ENCODE data around the gene TMEM178A. TPM values are rescaled to one million over a fixed set of nuclear protein-coding genes. Genes with fewer than 3 reads are reported as not detected.

TMEM178A gene
- total and polyA plus RNA-seq, 2 experiments from 2014 or later = 0.32 TPM; not detected in 1

DNA sequence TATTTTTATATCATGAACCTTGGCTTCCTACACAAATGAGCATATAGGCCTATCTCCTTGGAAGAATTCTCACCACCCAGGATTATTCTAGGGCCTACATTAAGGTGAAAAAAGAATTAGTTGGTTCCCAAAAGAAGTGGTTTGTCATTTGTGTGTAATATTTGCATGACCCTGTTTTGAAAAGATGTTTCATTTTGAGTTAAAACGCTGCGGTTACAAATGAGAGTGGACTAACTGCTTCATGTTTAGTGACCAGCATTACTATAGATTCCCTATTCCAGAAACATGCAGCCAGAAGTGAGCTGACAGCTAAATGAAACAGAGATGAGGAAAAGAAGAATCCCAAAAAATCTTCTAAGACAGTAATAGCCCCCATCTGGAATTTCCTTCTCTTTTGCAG, 44.1 kb upstream of the TMEM178A start:
- DNase-seq = no peak
- Histone ChIP-seq H3K4me2 (ENCODE audit: unreplicated experiment) (no peak overlapping the region), H3K4me3 (no peak overlapping the region), H3F3A (ENCODE audit: insufficient read depth) (no peaks in the 10 kb centered on the region), H3K9ac (no peak overlapping the region), H2AFZ (no peak overlapping the region), H3K4me1 (ENCODE audit: insufficient read depth) (0 out of 2 replicates have a peak, but pooled peaks cover 4% of the 10 kb centered on the region), H3K9me2 (ENCODE audit: insufficient read depth) (no peaks in the 10 kb centered on the region), H3K9me3 (ENCODE audit: low read depth) (no peaks in the 10 kb centered on the region), H3K27me3 (replicated peaks; ENCODE audit: insufficient read depth) (peaks cover 6% of the 10 kb centered on the region; the same call in 1 of the 2 replicates), H3K79me2 (ENCODE audit: insufficient read depth) (no peaks in the 10 kb centered on the region), H4K20me1 (ENCODE audit: insufficient read depth) (no peaks in the 10 kb centered on the region), H3K36me3 (ENCODE audit: low read depth) (no peaks in the 10 kb centered on the region), H3K27ac (no peak overlapping the region)
- in situ Hi-C loops (cut with MboI) = no loop called here
- TF ChIP-seq EZH2 (IDR thresholded peaks at IDR 0.05; ENCODE audit: insufficient read depth, poor library complexity, severe bottlenecking) (no peak), EZH2phosphoT487 (IDR thresholded peaks at IDR 0.05; ENCODE audit: insufficient read depth, low read depth) (no peak)
- WGBS, 2 experiments (ENCODE audit: low coverage in 1 of 2, low lambda C conversion rate in 2 of 2, missing lambda C conversion rate in 2 of 2) = 84 to 89% methylated on average over 2 of the region's 2 CpGs

DNA sequence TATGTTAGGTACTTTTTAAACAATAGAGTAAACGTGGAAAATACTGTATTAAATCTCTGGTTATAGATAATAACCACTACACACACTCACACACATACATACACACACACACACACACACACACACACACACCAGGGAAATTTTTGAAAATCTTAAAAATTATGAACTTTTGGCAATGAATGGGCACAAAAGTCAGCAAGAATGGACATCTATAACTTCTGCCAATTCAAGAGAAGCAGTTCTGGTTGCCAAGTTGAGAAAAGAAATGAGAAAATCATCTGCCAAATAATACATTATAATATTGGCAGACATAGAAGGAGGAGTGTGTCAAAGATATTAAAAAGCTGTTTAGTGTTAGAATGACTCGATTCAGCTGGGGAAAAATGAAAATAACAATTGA, 42.9 kb upstream of the TMEM178A start:
- Histone ChIP-seq H3K4me2 (ENCODE audit: unreplicated experiment) (no peak overlapping the region), H3K79me2 (ENCODE audit: insufficient read depth) (no peaks in the 10 kb centered on the region), H3F3A (ENCODE audit: insufficient read depth) (no peaks in the 10 kb centered on the region), H3K9me2 (ENCODE audit: insufficient read depth) (no peaks in the 10 kb centered on the region), H3K9me3 (ENCODE audit: low read depth) (no peaks in the 10 kb centered on the region), H3K4me1 (ENCODE audit: insufficient read depth) (0 out of 2 replicates have a peak, but pooled peaks cover 4% of the 10 kb centered on the region), H3K36me3 (ENCODE audit: low read depth) (no peaks in the 10 kb centered on the region), H3K9ac (no peak overlapping the region), H3K4me3 (no peak overlapping the region), H3K27ac (no peak overlapping the region), H3K27me3 (replicated peaks; ENCODE audit: insufficient read depth) (no peaks in the 10 kb centered on the region; the same call in 1 of the 2 replicates), H2AFZ (no peak overlapping the region), H4K20me1 (ENCODE audit: insufficient read depth) (no peaks in the 10 kb centered on the region)
- in situ Hi-C loops (cut with MboI) = no loop called here
- WGBS, 2 experiments (ENCODE audit: low coverage in 1 of 2, low lambda C conversion rate in 2 of 2, missing lambda C conversion rate in 2 of 2) = 5 to 9% methylated on average over 2 of the region's 2 CpGs
- TF ChIP-seq EZH2 (IDR thresholded peaks at IDR 0.05; ENCODE audit: insufficient read depth, poor library complexity, severe bottlenecking) = no peak
- no peak for TF ChIP-seq EZH2phosphoT487 (IDR thresholded peaks at IDR 0.05; ENCODE audit: insufficient read depth, low read depth)
- no peak for DNase-seq

DNA sequence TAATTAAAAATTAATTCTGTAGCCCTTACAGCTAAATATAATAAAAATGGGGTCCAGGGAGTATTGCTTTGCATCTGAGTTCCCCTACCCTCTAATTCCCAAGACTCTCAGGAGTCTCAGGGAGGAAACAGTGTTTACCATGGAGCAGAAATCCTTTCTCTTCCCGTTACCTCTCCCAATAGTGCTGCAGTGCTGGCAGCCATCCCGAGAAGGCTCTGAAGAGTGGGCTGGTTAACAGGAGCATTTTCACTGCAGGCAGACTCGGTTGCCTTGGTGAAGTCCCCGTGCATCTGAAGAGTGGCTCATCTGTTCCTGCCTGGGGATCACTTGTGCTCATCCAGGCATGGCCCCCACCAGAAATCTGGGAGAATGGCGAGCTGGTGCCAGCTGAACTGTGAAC, 41.8 kb upstream of the TMEM178A start:
- WGBS, 2 experiments (ENCODE audit: low coverage in 1 of 2, low lambda C conversion rate in 2 of 2, missing lambda C conversion rate in 2 of 2) = 71 to 76% methylated on average over 5 of the region's 5 CpGs
- no peaks in the 10 kb centered on the region for H3F3A ChIP-seq (ENCODE audit: insufficient read depth)
- 0 out of 2 replicates have a peak, but pooled peaks cover 4% of the 10 kb centered on the region for H3K4me1 ChIP-seq (ENCODE audit: insufficient read depth)
- H3K79me2 ChIP-seq (ENCODE audit: insufficient read depth) = no peaks in the 10 kb centered on the region
- H3K4me3 ChIP-seq = no peak overlapping the region
- no peaks in the 10 kb centered on the region for H3K9me2 ChIP-seq (ENCODE audit: insufficient read depth)
- H2AFZ ChIP-seq = no peak overlapping the region
- no peak overlapping the region for H3K27ac ChIP-seq
- in situ Hi-C loops (cut with MboI) = no loop called here
- no peaks in the 10 kb centered on the region for H3K36me3 ChIP-seq (ENCODE audit: low read depth)
- DNase-seq = no peak
- H3K4me2 ChIP-seq (ENCODE audit: unreplicated experiment) = no peak overlapping the region
- TF ChIP-seq EZH2 (IDR thresholded peaks at IDR 0.05; ENCODE audit: insufficient read depth, poor library complexity, severe bottlenecking) (no peak), EZH2phosphoT487 (IDR thresholded peaks at IDR 0.05; ENCODE audit: insufficient read depth, low read depth) (no peak)
- H3K9me3 ChIP-seq (ENCODE audit: low read depth) = no peaks in the 10 kb centered on the region
- H3K9ac ChIP-seq = no peak overlapping the region
- H3K27me3 ChIP-seq (replicated peaks; ENCODE audit: insufficient read depth) = no peaks in the 10 kb centered on the region
- no peaks in the 10 kb centered on the region for H4K20me1 ChIP-seq (ENCODE audit: insufficient read depth)

DNA sequence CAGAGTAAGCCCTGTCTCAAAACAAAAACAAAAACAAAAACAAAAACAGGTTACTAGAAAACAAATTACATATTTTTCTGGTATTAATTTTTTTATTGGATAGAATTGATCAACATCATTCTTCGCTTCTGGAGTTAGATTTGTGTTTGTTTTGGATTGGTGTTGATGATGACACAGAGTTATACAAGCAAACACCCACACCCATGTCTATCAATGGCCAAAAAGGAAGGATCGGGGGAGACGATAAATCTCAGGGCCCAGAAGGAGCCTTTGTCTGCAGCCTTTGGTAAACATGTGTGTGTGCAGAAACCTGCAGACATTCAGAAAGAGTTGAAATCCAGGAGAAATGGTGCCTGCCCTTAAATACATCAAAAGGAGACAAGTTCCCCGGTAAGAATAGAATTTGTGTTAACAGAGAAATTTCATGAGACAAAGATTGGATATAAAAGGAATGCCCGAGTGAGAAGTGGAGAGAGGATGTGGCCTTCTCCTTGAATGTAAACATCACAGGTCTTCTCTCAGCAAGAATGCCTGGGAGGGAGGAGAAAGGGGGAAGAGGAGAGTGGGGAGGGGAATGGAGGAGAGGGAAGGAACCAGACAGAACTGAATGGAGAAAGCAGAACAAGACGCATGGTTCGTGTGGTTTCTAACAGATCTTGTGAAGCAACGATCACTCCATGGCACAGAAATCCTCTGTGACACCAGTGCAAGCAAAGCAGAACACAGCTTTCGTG, 40.4 kb upstream of the TMEM178A start:
- no peak overlapping the region for H3K4me3 ChIP-seq
- H2AFZ ChIP-seq = no peak overlapping the region
- DNase-seq = no peak
- H3K4me1 ChIP-seq (ENCODE audit: insufficient read depth) = 0 out of 2 replicates have a peak, but pooled peaks cover 2% of the 10 kb centered on the region
- no peak overlapping the region for H3K27ac ChIP-seq
- in situ Hi-C loops (cut with MboI) = no loop called here
- no peak overlapping the region for H3K4me2 ChIP-seq (ENCODE audit: unreplicated experiment)
- no peaks in the 10 kb centered on the region for H3K27me3 ChIP-seq (replicated peaks; ENCODE audit: insufficient read depth)
- no peaks in the 10 kb centered on the region for H3K9me2 ChIP-seq (ENCODE audit: insufficient read depth)
- no peaks in the 10 kb centered on the region for H3K9me3 ChIP-seq (ENCODE audit: low read depth)
- no peak overlapping the region for H3K9ac ChIP-seq
- H3F3A ChIP-seq (ENCODE audit: insufficient read depth) = no peaks in the 10 kb centered on the region
- no peaks in the 10 kb centered on the region for H4K20me1 ChIP-seq (ENCODE audit: insufficient read depth)
- TF ChIP-seq EZH2 (IDR thresholded peaks at IDR 0.05; ENCODE audit: insufficient read depth, poor library complexity, severe bottlenecking) (no peak), EZH2phosphoT487 (IDR thresholded peaks at IDR 0.05; ENCODE audit: insufficient read depth, low read depth) (no peak)
- WGBS, 2 experiments (ENCODE audit: low coverage in 1 of 2, low lambda C conversion rate in 2 of 2, missing lambda C conversion rate in 2 of 2) = 62 to 76% methylated on average over 9 of the region's 9 CpGs
- no peaks in the 10 kb centered on the region for H3K79me2 ChIP-seq (ENCODE audit: insufficient read depth)
- no peaks in the 10 kb centered on the region for H3K36me3 ChIP-seq (ENCODE audit: low read depth)

Data from GM23248 (cell line).